HEK293 (cell line): ENCODE measurements around the gene PARD3.

Experiments
- CTCF ChIA-PET: fragments of 350-600 bp; formaldehyde crosslinking; extraction: SDS; loops from one replicate; lab custom pipeline; 2021; ENCODE audit warnings: antibody characterized with exemption; lab: Yijun Ruan, JAX
- POLR2A ChIA-PET: fragments of 300-600 bp; formaldehyde crosslinking; extraction: SDS; loops from one replicate; lab custom pipeline; 2020; ENCODE audit warnings: antibody characterized with exemption, inconsistent platforms; lab: Yijun Ruan, JAX
- H3K27ac ChIP-seq: fragments of 200-500 bp; sonication (Bioruptor generic); 2 replicates; pipeline ENCODE4 v1.5.1; 2014; ENCODE audit warnings: low read depth, low read length, control low read depth, inconsistent platforms; ENCODE audit errors: extremely low read depth
- H3K36me3 ChIP-seq, 2 experiments: fragments of 200-500 bp in 1 of 2; sonication (Bioruptor generic) in 1 of 2; 1 replicate in 1 of 2; 2 replicates in 1 of 2; pipeline ENCODE4 v1.5.1; 2014 to 2017; ENCODE audit warnings: inconsistent platforms in 2 of 2, low read length in 2 of 2; ENCODE audit not compliant: control insufficient read depth in 2 of 2, insufficient read depth in 1 of 2
- H3K4me1 ChIP-seq: fragments of 200-500 bp; sonication (Bioruptor generic); 2 replicates; pipeline ENCODE4 v1.5.1; 2014; ENCODE audit warnings: mild to moderate bottlenecking, low read length, inconsistent platforms; ENCODE audit not compliant: control insufficient read depth, insufficient read depth
- H3K4me3 ChIP-seq: 2 replicates; pipeline ENCODE4 v1.5.1; 2011; ENCODE audit warnings: low read depth, mild to moderate bottlenecking, control low read depth, low read length, moderate library complexity
- H3K9me3 ChIP-seq: fragments of 200-500 bp; sonication (Bioruptor generic); 2 replicates; pipeline ENCODE4 v1.5.1; 2014; ENCODE audit warnings: low read depth, low read length, inconsistent platforms; ENCODE audit not compliant: control insufficient read depth, insufficient read depth
- FEZF1 ChIP-seq: fragments of 450-650 bp; formaldehyde crosslinking; IDR thresholded peaks from 2 replicates; pipeline ENCODE4 v1.5.1; 2016; ENCODE audit warnings: missing biosample characterization, missing genetic modification characterization
- PRDM1 ChIP-seq: fragments of 450-650 bp; formaldehyde crosslinking; IDR thresholded peaks from 2 replicates; pipeline ENCODE4; 2016; ENCODE audit warnings: missing biosample characterization, missing genetic modification characterization
- PRDM4 ChIP-seq: fragments of 450-650 bp; formaldehyde crosslinking; IDR thresholded peaks from 2 replicates; pipeline ENCODE4 v1.5.1; 2017; ENCODE audit warnings: missing biosample characterization, missing genetic modification characterization
- SALL2 ChIP-seq: fragments of 450-650 bp; formaldehyde crosslinking; IDR thresholded peaks from 2 replicates; pipeline ENCODE4 v1.5.0; 2017; ENCODE audit warnings: missing biosample characterization, mild to moderate bottlenecking, missing genetic modification characterization, borderline replicate concordance
- SCRT1 ChIP-seq: fragments of 450-650 bp; formaldehyde crosslinking; IDR thresholded peaks from 2 replicates; pipeline ENCODE4 v1.5.1; 2016; ENCODE audit warnings: missing biosample characterization, missing genetic modification characterization, borderline replicate concordance
- ZBTB10 ChIP-seq: fragments of 450-650 bp; formaldehyde crosslinking; IDR thresholded peaks from 2 replicates; pipeline ENCODE4 v1.5.1; 2016; ENCODE audit warnings: missing biosample characterization, missing genetic modification characterization
- ZBTB11 ChIP-seq: fragments of 450-650 bp; formaldehyde crosslinking; conservative IDR thresholded peaks from 2 replicates; pipeline ENCODE4 v1.5.1; 2016; ENCODE audit warnings: low read depth, missing biosample characterization, missing genetic modification characterization
- ZBTB6 ChIP-seq: fragments of 450-650 bp; formaldehyde crosslinking; IDR thresholded peaks from 2 replicates; pipeline ENCODE4 v1.5.1; 2017; ENCODE audit warnings: missing biosample characterization, missing genetic modification characterization
- ZNF138 ChIP-seq: fragments of 450-650 bp; formaldehyde crosslinking; IDR thresholded peaks from 2 replicates; pipeline ENCODE4 v1.5.1; 2016; ENCODE audit warnings: missing biosample characterization, missing genetic modification characterization, borderline replicate concordance
- ZNF174 ChIP-seq: fragments of 450-650 bp; formaldehyde crosslinking; IDR thresholded peaks from 2 replicates; pipeline ENCODE4 v1.5.0; 2017; ENCODE audit warnings: missing biosample characterization, mild to moderate bottlenecking, missing genetic modification characterization
- ZNF221 ChIP-seq: fragments of 450-650 bp; formaldehyde crosslinking; IDR thresholded peaks from 2 replicates; pipeline ENCODE4 v1.5.1; 2017; ENCODE audit warnings: missing biosample characterization, missing genetic modification characterization, borderline replicate concordance
- ZNF292 ChIP-seq: fragments of 450-650 bp; formaldehyde crosslinking; IDR thresholded peaks from 2 replicates; pipeline ENCODE4 v1.5.1; 2016; ENCODE audit warnings: low read depth, missing biosample characterization, missing genetic modification characterization, borderline replicate concordance
- ZNF335 ChIP-seq: fragments of 450-650 bp; formaldehyde crosslinking; conservative IDR thresholded peaks from 2 replicates; pipeline ENCODE4 v1.5.1; 2016; ENCODE audit warnings: missing biosample characterization, missing genetic modification characterization
- ZNF341 ChIP-seq: fragments of 450-650 bp; formaldehyde crosslinking; IDR thresholded peaks from 2 replicates; pipeline ENCODE4; 2016; ENCODE audit warnings: low read depth, missing biosample characterization, missing genetic modification characterization
- ZNF514 ChIP-seq: fragments of 450-650 bp; formaldehyde crosslinking; IDR thresholded peaks from 2 replicates; pipeline ENCODE4 v1.5.1; 2016; ENCODE audit warnings: missing biosample characterization, missing genetic modification characterization
- ZNF521 ChIP-seq: fragments of 450-650 bp; formaldehyde crosslinking; IDR thresholded peaks from 2 replicates; pipeline ENCODE4 v1.5.1; 2017; ENCODE audit warnings: missing biosample characterization, mild to moderate bottlenecking, missing genetic modification characterization
- ZNF585B ChIP-seq: fragments of 450-650 bp; formaldehyde crosslinking; IDR thresholded peaks from 2 replicates; pipeline ENCODE4 v1.5.1; 2016; ENCODE audit warnings: missing biosample characterization, missing genetic modification characterization
- ZNF664 ChIP-seq: fragments of 450-650 bp; formaldehyde crosslinking; IDR thresholded peaks from 2 replicates; pipeline ENCODE4 v1.5.1; 2016; ENCODE audit warnings: missing biosample characterization, missing genetic modification characterization
- ZNF677 ChIP-seq: fragments of 450-650 bp; IDR thresholded peaks from 2 replicates; pipeline ENCODE4 v1.5.0; 2018; ENCODE audit warnings: missing biosample characterization, mild to moderate bottlenecking, missing genetic modification characterization, moderate library complexity
- ZNF830 ChIP-seq: fragments of 450-650 bp; IDR thresholded peaks from 2 replicates; pipeline ENCODE4 v1.5.0; 2018; ENCODE audit warnings: missing biosample characterization, missing genetic modification characterization, low read depth, mild to moderate bottlenecking, moderate library complexity
- ZSCAN4 ChIP-seq: fragments of 450-650 bp; formaldehyde crosslinking; IDR thresholded peaks from 2 replicates; pipeline ENCODE4 v1.5.1; 2017; ENCODE audit warnings: missing biosample characterization, missing genetic modification characterization

Gene PARD3

GRCh38 chr10:34094146-34094696 lies 720.9 kb downstream of the PARD3 start (continued):
- TF ChIP-seq ZNF341 (tag by site-specific recombination) (no peak), ZBTB10 (no peak), FEZF1 (tag by site-specific recombination) (no peak), ZNF292 (no peak), ZNF514 (tag by site-specific recombination) (no peak), SCRT1 (no peak), ZNF521 (tag by site-specific recombination) (no peak), ZNF335 (tag by site-specific recombination) (no peak), ZNF221 (tag by site-specific recombination) (no peak)

GRCh38 chr10:34092891-34093290 lies 722.2 kb downstream of the PARD3 start:
- ChIA-PET POLR2A (no interaction called here), CTCF (interaction anchor here (0.6 kb wide), 2 partner anchors 15 to 129 kb away, joined by 3 read pairs; no protein-coding TSS in a partner anchor)
- Histone ChIP-seq H3K4me1 (no peaks in the 10 kb centered on the region), H3K27ac (no peak overlapping the region), H3K4me3 (no peak overlapping the region), H3K9me3 (no peaks in the 10 kb centered on the region), H3K36me3 (no peaks in the 10 kb centered on the region)
- TF ChIP-seq ZBTB6 (tag by site-specific recombination) (no peak), ZNF221 (tag by site-specific recombination) (no peak), ZNF677 (tag by site-specific recombination) (no peak), ZNF138 (tag by site-specific recombination) (no peak)

GRCh38 chr10:34091635-34092195 lies 723.4 kb downstream of the PARD3 start:
- H3K4me3 ChIP-seq, result no peak overlapping the region
- H3K4me1 ChIP-seq, result no peaks in the 10 kb centered on the region
- ChIA-PET POLR2A (no interaction called here), CTCF (no interaction called here)
- H3K9me3 ChIP-seq, result no peaks in the 10 kb centered on the region
- H3K36me3 ChIP-seq, result no peaks in the 10 kb centered on the region
- H3K27ac ChIP-seq, result no peak overlapping the region
- TF ChIP-seq ZNF174 (tag by site-specific recombination), result no peak
- TF ChIP-seq ZBTB11, result no peak
- TF ChIP-seq ZNF138 (tag by site-specific recombination), result no peak
- TF ChIP-seq ZSCAN4 (tag by site-specific recombination), result no peak
- no peak for TF ChIP-seq ZNF830 (tag by site-specific recombination)
- TF ChIP-seq ZNF585B, result no peak
- no peak for TF ChIP-seq ZNF677 (tag by site-specific recombination)
- TF ChIP-seq SALL2, result no peak
- no peak for TF ChIP-seq PRDM4 (tag by site-specific recombination)
- TF ChIP-seq PRDM1 (tag by site-specific recombination), result no peak
- no peak for TF ChIP-seq ZNF664 (tag by site-specific recombination)
